ENCODE measurements around the gene FAM83G.

FAM83G gene

GRCh38 chr17:18921485-18921884, 83.1 kb downstream of the FAM83G start:
- TF ChIP-seq CTCF (IDR thresholded peaks at IDR 0.05; ENCODE audit: unreplicated experiment in 3 of 3) = no peak

GRCh38 chr17:18920911-18921441, 83.6 kb downstream of the FAM83G start:
- H3K36me3 Mint-ChIP-seq (ENCODE audit: low read depth) = peaks cover 43% of the 10 kb centered on the region
- H3K27ac Mint-ChIP-seq = peak overlapping the region in 1 of 3 experiments; percentile 37
- H3K27me3 Mint-ChIP-seq (ENCODE audit: low read depth) = no peaks in the 10 kb centered on the region
- no peak overlapping the region for H3K4me3 Mint-ChIP-seq
- H3K9me3 Mint-ChIP-seq = no peaks in the 10 kb centered on the region
- TF ChIP-seq CTCF (IDR thresholded peaks at IDR 0.05; ENCODE audit: unreplicated experiment in 3 of 3) = no peak
- no peaks in the 10 kb centered on the region for H3K4me1 Mint-ChIP-seq

More at GRCh38 chr17:18921485-18921884, 83.1 kb downstream of the FAM83G start:
- Mint-ChIP-seq H3K9me3 (no peaks in the 10 kb centered on the region), H3K4me3 (no peak overlapping the region), H3K27me3 (ENCODE audit: low read depth) (no peaks in the 10 kb centered on the region), H3K27ac (peak overlapping the region in 2 of 3 experiments; percentile 20 to 37), H3K4me1 (no peaks in the 10 kb centered on the region), H3K36me3 (ENCODE audit: low read depth) (peaks cover 38% of the 10 kb centered on the region)

GRCh38 chr17:18919963-18920362, 84.6 kb downstream of the FAM83G start:
- Mint-ChIP-seq H3K9me3 (no peaks in the 10 kb centered on the region), H3K36me3 (ENCODE audit: low read depth) (peaks cover 44% of the 10 kb centered on the region), H3K27me3 (ENCODE audit: low read depth) (no peaks in the 10 kb centered on the region), H3K4me1 (no peaks in the 10 kb centered on the region), H3K4me3 (no peak overlapping the region), H3K27ac (peak overlapping the region in 1 of 3 experiments; percentile 46)
- TF ChIP-seq CTCF (IDR thresholded peaks at IDR 0.05; ENCODE audit: unreplicated experiment in 3 of 3) = no peak
